NCI-H187 (cell line): ENCODE data around the gene RNF150.
A peak's percentile ranks its signal among the peaks of the same experiment; 100 is the strongest.
"Not testable (repeated sequence)": the region's sequence is repeated elsewhere in the genome, so short reads cannot be mapped to it uniquely, and the experiment has no call there.

ENCODE experiments used
- DNase-seq, 2 experiments: peaks; one replicate each; lab custom pipeline; 2025; lab: John Stamatoyannopoulos, UW

Gene RNF150

GRCh38 chr4:141075553-141075952 lies 57.7 kb downstream of the RNF150 start:
- no peak for DNase-seq

- DNase-seq, result no peak
Observed at GRCh38 chr4:141074098-141074878, 59.0 kb downstream of the RNF150 start.

GRCh38 chr4:141066690-141067089 lies 66.6 kb downstream of the RNF150 start:
- no peak for DNase-seq

- no peak for DNase-seq
Observed at GRCh38 chr4:141065872-141066271, 67.4 kb downstream of the RNF150 start.

- DNase-seq, result no peak
Observed at GRCh38 chr4:141062651-141063050, 70.6 kb downstream of the RNF150 start.

- no peak for DNase-seq
Observed at GRCh38 chr4:141058591-141059512, 74.4 kb downstream of the RNF150 start.

GRCh38 chr4:141057582-141057981 lies 75.7 kb downstream of the RNF150 start:
- DNase-seq, result no peak

GRCh38 chr4:141056473-141056872 lies 76.8 kb downstream of the RNF150 start:
- no peak for DNase-seq

- DNase-seq, result no peak
Observed at GRCh38 chr4:141054446-141054845, 78.8 kb downstream of the RNF150 start.

GRCh38 chr4:141050999-141051398 lies 82.3 kb downstream of the RNF150 start:
- not testable (repeated sequence) for DNase-seq

GRCh38 chr4:141047228-141047884 lies 85.9 kb downstream of the RNF150 start:
- DNase-seq, result no peak

- no peak for DNase-seq
Observed at GRCh38 chr4:141046255-141046654, 87.0 kb downstream of the RNF150 start.

GRCh38 chr4:141045848-141046247 lies 87.4 kb downstream of the RNF150 start:
- DNase-seq, result no peak

GRCh38 chr4:141041021-141041476 lies 92.2 kb downstream of the RNF150 start:
- DNase-seq, result no peak

GRCh38 chr4:141039156-141039555 lies 94.1 kb downstream of the RNF150 start:
- DNase-seq, result no peak

GRCh38 chr4:141038428-141038827 lies 94.8 kb downstream of the RNF150 start:
- DNase-seq, result no peak

- no peak for DNase-seq
Observed at GRCh38 chr4:141037446-141037845, 95.8 kb downstream of the RNF150 start.

GRCh38 chr4:141036786-141037185 lies 96.5 kb downstream of the RNF150 start:
- no peak for DNase-seq

- DNase-seq, result no peak
Observed at GRCh38 chr4:141035920-141036319, 97.3 kb downstream of the RNF150 start.

GRCh38 chr4:141028024-141028529 lies 105.2 kb downstream of the RNF150 start:
- DNase-seq, result peak; percentile 21 to 36

- DNase-seq, result peak in 1 of 2 experiments; percentile 9
Observed at GRCh38 chr4:141027421-141027820, 105.8 kb downstream of the RNF150 start.

- DNase-seq, result no peak
Observed at GRCh38 chr4:141026900-141027299, 106.4 kb downstream of the RNF150 start.
